ENCODE data around the gene KLHDC9.

KLHDC9 gene

DNA sequence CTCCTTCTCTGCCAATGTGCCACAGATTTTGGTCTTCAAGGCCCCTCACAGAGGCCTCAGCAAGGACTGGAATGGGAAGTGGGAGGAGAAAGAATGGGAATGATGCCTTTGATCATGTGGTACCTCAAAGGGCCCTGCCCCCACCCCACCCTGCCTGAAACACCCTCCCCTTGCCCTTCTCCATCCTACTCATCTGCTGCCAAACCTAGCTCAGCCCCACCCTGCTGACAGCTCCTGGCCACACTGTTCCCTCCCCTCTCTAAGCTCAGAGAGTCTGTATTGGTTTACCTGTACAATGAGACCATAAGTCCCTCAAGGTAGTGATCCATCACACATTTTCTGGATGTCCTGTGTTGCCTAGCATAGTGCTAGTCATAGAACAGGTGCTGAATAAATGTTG, 21.8 kb upstream of the KLHDC9 start:
- no peak for DNase-seq (ENCODE audit: low read depth)

DNA sequence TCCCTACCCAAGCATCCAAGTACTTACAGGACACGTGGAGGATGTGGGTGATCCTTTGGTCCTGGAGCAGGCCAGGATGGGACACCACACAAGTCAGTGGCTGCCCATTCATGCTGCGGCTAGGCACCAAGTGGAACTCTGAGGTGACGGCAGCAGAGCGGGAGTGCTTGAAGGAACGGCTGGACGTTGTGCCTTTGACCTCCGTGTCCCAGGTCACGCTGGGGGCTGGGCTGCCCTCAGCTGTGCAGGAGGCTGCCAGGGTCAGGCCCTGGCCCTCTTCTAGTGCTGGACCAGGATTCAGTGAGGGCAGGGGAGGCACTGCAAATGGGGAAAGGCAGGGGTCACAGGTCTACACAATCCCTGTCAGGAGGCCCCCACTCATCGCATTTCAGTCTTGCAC, 20.7 kb upstream of the KLHDC9 start:
- DNase-seq (ENCODE audit: low read depth), result no peak

DNA sequence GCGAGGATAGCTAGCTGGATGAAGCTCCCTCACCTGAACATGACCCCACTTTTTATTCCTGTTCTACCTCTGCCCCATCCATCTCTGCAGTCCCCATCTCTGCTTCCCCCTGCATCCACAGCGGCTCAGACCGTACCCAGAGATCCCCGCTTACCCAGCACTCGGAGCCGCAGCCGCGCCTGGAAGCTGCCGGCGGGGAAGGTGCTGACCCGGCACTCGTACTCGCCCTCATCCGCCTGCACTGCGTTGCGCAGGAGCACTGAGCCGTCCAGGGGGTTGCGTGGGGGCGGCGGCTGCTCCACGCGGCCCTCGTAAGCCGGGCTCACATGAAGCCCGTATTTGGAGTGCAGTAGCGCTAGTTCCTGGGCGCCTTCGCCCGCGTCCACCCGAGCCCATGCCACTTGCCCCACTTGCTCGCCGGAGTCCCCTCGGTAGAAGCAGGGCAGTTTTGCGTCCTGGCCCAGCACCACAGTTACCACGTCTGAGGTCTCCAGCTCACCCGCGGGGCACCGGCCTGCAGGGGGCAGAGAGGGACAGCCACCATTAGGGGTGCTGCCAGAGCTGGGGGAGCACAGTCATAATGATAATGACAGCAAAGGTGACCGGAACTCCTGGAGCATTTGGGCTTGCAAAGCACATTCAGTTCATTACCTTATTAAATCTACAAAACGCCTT, 18.6 kb upstream of the KLHDC9 start:
- DNase-seq (ENCODE audit: low read depth), result no peak

DNA sequence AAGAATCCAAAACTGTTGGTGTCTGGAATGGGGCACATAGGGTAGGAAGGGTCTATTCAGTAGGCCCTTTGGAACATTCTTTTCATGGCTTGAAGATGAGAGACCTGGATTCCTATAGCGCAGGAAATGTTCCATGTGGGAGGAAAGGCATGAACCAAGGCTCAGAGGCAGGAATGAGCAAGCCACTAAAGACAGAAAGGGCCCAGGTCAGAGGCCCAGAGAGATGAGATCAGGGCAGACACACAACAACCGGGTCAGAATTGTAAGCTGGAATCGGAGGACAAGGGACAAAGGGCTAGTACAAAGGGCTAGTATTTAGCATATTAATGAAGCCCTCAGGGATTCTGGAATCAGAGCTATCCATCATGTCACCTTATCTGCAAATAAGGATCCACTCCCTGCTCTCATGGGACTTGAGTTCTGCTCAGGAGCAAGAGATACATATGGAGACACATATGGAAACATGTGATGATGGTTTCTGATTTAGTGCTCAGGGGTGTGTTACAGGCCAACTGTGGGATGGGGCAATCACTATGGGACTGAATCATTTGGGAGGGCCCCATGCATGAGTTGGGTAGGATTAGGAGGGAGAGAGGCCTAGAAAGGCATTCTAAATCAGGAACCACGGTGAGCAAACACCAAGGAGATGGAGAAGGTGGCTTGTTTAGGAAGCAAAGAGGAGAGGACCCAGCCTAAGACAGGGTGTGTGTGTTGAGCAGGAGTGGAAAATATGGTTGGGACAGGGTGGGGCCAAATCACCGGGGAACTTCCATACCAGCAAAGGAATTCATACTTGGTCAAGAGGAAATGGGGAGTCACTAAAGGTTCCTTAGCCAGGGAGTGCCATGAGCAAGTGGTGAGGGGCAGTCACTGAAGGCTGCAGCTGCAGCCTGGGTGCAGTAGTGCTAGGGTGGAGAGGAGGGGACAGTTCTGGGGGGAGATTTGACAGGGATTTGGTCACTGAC, 17.4 kb upstream of the KLHDC9 start:
- DNase-seq (ENCODE audit: low read depth), result no peak

DNA sequence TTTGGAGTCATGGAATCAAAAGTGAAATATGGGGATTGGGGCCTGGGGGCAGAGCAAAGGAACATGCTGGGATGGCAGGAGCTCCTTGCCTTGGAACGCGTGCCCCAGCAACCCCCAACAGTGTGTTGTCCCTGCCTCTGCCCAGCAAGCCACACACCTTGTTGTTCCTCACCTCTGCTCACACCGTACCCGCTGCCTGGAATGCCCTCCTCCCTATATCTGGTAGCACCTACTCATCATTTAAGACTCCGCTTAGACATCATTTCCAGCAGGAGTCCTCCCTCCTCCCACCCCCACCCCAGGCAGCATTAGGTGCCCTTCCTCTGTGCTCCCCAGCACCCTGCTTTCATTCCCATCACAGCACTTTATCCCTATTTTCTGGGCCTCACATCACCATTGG, 16.6 kb upstream of the KLHDC9 start:
- DNase-seq (ENCODE audit: low read depth), result no peak

DNA sequence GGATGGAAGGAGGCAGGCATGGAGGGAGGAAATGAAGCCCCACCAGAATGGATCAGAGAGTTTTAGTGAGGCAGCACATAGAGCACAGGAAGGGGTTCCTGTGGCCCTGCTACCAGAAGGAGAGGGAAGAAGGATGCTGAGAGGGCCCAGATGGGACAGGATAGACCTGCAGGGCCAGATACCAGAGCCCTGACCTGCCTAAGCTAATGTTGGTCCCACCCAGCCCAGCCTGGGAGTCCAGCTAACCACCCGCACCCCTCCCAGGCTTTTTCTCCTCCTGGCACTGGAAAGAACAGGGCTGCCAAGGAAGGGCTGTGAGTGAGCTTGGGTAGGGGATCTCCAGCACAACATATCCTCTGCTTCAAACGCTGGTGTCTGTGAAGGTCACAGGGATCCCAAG, 15.7 kb upstream of the KLHDC9 start:
- DNase-seq (ENCODE audit: low read depth), result no peak

DNA sequence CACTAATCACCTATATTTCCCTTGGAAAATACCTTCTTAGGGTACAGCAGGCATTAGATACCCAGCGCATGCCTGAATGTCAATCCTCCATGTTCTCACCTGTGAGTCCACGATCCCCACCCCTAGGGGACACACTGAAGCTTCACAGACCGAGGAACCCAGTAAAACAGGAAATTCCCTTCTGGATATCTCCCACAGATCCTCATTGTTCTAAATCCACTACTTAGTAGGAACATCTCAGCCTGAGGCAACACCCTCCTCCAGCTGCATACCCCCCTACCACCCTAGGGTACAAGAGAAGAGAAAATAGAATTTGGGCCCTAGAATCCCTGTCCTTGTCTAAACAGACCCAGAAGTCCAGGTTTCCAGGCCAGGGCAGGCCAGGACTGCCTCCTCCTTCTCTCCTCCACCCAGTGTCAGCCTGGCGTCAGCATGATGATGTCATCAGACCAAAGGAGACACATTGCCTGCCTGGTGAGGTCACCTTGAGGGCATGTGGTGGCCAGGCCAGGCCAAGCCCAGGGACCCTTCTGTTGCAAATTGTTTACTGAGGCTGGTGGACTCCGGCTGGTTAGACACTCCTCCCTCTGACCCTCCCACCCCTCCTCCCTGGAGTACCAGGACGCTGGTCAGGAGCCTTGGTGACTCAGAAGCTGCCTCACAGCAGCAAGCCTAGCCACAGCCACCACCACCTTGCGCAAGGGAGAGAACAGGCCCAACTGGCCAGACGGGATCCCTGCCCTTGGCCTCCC, 15.0 kb upstream of the KLHDC9 start:
- no peak for DNase-seq (ENCODE audit: low read depth)

DNA sequence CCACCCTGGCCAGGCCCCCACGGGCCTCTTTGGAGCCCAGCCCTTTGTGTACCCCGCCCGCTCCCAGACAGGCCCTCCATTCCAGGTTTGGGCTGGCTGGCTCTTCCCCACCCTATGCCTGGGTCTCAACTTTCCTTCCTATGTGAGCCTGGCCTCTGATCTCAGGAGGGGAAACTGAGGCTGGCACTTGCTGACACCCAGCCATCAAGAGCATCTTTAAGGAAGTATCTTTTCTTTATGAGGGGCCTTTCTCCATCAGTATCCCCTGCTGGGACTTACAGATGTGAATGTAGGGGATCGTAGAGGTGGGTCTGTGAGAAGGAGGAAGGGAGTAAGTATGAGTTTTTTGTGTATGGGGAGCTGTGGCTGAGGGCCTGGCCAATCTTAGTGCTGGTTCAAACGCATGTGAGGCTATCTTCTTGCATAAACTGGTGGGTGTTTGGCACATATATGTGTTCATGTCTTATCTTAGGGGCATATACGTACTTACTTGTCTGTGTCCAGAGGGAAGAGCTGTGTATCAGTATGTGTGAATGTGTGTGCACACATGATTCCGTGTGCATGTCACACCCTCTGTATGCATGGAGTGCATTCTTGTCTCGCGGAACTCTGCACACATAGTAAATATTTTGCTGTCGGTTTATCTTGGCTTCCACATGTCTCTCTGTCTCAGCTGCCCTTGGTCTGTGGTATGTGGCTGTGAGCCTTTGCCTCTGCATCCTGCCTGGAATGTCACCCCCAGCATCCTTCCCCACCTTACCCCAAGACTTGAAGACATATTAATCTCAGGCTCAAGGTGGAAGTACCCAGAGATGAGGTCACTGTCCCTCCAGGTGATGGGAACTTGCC, 14.2 kb upstream of the KLHDC9 start:
- no peak for DNase-seq (ENCODE audit: low read depth)

DNA sequence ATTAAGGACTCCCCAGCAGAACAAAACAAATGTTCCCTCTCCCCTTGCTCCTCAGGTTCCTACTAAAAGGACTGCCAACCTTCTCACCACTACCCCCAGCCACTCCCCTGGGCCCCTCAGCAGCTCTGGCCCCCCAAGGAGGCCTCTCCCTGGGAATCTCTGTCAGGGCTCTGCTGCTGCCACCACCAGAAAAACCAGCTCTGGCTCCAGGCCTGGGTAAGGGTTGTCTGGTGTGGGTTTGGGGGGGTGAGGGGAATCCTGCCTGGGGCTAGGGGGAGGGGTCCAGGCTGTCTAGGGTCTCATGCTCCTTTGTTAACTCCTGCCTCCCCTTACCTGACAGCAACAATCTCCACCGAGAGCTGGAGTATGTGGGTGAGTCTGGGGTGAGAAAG, 13.6 kb upstream of the KLHDC9 start:
- no peak for DNase-seq (ENCODE audit: low read depth)

DNA sequence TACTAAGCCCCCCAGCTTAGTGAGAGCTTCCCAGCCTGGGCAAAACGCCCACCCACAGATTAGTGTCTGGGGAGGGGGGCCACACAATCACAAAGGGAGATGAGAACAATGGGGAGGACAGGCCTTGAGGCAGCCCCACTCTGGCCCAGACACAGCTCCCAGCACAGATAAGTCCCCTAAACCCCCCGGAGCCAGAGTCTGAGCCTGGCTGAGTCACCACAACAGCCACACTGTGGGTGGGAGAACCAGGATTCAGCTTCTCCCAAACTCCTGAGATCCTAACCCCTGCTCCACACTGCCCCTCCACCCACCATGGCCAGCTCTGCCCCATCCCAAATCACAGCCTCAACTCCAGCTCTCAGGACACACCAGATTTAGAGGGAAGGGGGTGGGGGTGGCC, 13.0 kb upstream of the KLHDC9 start:
- DNase-seq (ENCODE audit: low read depth), result no peak

DNA sequence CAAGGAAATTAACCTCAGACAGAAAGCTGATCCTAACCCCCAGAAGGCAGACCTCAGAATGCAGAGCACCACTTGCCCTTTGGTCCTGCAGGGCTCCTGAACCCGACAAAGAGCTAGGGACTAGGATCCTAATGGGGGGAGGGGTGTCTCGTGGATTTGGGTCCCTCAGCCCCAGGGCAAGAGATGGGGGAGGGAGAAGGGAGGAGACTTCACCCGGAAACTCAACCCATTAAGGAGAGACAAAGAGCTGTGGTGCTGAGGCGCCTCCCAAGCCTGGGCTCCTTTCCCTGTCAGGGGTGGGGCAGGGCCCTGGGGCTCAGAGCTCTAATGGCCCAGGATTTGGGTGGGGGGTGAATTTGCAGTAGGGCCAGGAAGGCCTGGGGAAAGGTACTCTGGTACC, 11.7 kb upstream of the KLHDC9 start:
- no peak for DNase-seq (ENCODE audit: low read depth)

DNA sequence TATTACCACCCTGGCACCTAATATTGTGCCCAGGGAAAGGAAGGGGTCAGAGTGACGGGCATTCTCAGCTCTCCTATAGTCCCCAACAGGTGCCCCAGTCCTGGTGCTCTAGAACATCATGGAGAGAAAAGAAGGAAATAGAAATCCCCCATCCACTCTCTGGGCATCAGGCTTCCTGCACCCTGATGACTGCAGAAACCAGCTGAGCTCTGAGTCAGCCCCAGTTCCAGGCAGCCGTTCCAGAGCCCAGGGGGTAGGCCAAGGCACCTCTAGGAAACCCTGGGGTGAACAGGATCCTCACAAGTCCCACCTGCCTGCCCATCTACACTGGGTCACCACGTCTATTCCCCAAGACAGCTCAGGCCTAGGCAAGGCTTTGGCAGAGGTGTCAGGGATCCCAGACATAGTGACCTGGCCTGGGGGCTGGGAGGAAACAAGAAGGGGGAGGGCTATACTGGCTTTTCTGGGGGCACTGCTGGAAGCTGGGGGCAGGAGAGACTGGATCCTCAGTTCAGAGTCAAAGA, 9.5 kb upstream of the KLHDC9 start:
- DNase-seq (ENCODE audit: low read depth), result no peak

DNA sequence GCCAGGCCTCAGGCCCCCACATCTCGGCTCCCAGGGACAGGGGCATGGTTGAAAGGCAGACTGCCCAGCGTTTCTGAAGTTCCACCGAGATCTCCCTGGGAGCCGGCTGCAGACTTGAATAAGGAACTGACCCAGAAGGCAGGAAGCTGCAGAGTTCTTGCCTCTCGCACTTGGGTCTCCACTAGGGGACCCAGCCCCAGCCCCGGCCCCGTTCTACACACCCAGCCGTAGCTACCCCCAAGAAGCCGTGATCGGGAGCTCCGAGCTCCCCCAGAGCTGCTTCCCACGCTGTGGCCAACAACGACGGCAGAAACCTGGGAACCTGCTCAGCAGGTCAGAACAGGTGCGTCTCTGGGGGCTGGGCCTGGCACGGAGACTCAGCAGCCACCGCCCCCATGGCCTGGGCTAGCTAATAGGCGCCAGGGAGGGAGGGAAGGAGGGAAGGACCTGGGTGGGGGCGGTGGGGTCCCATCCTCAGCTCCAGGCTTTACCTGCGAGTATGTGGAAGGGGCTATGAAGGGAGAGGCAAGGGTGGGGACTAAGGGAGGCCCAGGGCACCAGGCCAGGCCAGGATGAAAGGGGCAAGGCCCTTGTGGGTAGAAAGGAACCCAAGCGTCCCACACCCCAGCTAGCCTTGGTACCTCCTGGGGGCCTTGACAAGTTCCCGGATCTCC, 8.8 kb upstream of the KLHDC9 start, which contains the start of gene NECTIN4:
NECTIN4 (minus strand) TSS at position 308 of the 674 bp plus-strand sequence; CDS start at position 46, 262 bp downstream.
- no peak for DNase-seq (ENCODE audit: low read depth)

DNA sequence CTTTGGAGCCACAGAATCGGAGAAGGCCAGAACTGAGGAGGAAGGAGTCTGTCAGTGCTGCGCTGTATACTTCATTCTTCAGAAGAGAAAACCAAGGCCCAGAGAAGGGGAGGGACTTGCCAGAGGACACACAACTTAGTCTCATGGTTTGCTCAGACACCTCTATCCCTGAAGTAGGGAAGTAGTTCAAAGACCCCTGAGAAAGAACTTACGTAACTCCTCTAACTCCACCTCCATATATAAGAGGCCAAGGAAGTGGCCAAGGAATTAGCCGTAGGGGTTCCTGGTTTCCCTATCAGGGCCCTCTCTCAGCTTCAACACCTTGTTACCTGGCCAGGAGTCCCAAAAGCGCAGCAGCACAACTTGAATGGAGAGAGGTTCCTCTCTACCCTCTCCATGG, 8.2 kb upstream of the KLHDC9 start:
- DNase-seq (ENCODE audit: low read depth), result no peak

DNA sequence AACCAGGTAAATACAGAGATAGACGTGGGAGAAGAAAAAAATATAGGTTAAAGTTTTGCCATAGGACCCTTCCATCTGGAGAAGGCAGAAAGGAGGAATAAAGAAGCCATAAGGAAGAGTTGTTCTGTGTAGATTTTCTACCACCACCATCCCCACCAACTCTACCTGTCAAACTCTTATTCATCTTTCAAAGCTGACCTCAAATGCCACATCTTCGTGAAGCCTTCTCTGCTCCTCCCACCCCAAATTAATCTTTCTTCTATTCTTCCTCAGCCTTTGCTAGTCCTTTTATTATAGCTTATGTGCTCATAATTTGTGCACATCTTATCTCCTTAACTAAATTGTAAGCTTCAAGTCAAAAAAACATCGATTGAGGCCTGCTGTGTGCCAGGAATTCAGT, 7.5 kb upstream of the KLHDC9 start:
- no peak for DNase-seq (ENCODE audit: low read depth)

DNA sequence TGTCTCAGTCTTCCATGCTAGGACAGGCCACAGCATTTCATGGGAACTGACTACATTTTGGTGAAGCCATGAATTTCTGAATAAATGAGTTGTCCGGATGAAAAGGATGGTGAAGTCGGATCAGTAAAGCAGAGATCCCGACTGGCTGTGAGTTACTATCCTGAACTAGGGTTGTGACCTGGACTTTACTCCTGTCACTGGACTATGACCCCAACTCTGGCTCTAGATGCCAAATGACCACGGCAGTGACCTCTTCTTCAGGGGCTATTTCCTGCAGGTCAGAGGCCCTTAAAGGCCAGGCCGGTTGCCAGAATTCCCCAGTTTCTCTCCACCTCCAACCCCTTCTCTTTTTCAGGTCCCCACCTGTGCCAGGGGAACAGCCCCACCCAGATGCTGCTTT, 7.1 kb upstream of the KLHDC9 start:
- no peak for DNase-seq (ENCODE audit: low read depth)

DNA sequence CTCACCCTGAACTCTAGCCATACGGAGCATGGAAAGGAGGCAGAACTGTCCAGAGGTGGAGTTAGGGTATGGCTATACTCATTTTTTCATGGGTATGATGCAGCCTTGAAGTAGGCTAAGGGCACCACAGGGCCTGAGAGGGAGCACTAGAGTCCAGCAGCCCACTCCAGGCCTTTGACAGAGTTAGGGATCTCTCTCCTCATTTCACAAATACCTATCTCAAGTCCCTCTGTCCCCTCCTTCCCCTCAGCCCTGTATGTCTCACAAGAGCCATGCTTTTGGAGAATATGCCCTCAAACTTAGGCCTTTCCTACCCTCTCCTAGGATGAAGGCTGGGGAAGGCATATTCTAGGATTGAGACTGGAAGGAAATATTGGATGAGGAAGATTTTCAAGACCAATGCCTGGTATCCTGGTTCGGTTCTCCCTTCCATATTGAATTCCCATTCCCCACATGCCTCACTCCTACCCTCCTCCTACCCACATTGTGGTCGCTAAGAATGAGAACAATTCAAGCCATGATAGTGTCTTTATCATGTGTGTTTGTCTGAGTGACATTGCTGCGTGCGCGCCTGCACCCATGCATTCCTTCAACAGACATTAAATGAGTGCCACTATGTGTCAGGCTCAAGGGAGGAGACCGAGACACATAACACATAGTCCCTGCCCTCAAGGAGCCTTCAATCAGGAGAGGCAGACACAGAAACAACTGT, 6.2 kb upstream of the KLHDC9 start:
- DNase-seq (ENCODE audit: low read depth), result no peak

DNA sequence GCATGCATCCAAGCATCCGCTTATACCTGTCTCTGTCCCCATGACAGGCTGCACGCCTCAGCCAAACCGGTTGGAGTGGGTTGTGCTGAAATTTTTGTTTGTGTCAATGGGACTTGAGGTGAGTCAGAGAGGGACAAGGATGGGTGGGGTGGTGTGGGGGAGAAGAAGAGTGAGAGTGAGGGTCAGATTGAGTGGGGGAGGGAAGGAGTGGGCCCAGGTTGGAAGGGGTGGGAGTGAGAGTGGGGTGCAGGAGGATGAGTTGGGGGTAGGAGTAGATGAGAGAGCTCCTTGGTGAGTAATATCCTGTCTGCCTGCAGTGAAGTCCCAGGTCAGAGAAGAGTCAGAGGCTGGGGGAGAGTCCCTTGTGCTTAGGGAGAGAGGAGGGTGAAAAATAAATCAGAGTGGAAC, 5.5 kb upstream of the KLHDC9 start:
- DNase-seq (ENCODE audit: low read depth), result peak; percentile 34

DNA sequence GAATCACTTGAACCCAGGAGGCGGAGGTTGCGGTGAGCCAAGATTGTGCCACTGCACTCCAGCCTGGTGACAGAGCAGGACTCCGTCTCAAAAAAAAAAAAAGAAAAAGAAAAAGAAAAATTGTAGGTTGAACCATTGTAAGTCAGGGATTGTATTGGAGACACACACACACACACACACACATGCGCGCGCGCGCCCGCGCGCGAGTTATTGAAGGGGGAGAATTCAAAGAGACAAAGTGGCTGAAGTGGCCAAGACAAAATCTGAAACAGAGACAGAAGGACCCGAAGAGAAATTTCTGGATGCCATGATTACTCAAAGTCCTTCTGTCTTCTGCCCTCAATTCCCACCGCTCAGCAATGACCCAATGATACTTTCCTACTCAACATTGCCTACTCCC, 3.7 kb upstream of the KLHDC9 start:
- DNase-seq (ENCODE audit: low read depth), result no peak

DNA sequence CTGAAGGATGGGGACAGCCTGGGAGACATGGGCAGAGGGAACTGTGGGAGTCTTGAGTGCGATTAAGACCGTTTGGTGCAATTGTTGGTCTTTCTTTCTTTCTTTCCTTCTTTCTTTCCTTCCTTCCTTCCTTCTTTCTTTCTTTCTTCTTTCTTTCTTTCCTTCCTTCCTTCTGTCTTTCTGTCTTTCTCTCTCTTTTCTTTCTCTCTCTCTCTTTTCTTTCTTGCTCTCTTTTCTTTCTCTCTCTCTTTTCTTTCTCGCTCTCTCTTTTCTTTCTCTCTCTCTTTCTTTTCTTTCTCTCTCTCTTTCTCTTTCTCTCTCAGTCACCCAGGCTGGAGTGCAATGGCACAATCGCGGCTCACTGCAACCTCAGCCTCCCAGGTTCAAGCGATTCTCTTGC, 2.9 kb upstream of the KLHDC9 start:
- no peak for DNase-seq (ENCODE audit: low read depth)

All from activated T-cell treated with anti-CD3 and anti-CD28 coated beads for 48 hours (primary cell).